ENCODE measurements around the gene TNFRSF17.

The TNFRSF17 gene

DNA sequence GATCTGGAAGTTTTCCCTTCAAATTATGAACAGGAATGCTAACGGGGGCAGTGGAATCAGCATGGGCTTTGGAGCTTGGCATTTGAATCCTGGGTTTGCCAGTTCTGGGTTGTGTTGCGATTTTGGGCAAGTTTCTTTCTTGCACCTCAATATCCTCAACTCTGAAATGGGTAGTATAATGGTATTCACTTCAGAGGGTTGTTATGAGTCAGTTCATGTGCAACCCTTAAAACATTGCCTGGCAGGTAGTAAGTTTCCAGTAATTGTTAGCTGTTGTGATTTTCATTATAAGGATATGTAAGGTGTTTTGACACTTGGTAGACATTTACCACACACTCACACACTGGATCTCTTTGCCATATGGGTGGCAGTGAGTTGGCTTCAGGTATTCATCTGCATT lies 44.9 kb downstream of the TNFRSF17 start:
- H3K4me3 ChIP-seq (ENCODE audit: low read depth, low read length) = no peak overlapping the region
- H3K9me3 ChIP-seq (ENCODE audit: control insufficient read depth, insufficient read depth, low read depth, low read length) = no peaks in the 10 kb centered on the region
- H3K27me3 ChIP-seq (ENCODE audit: control insufficient read depth, insufficient read depth, low read length) = no peaks in the 10 kb centered on the region
- H3K27ac ChIP-seq (ENCODE audit: low read depth, low read length) = no peak overlapping the region
- no peaks in the 10 kb centered on the region for H3K4me1 ChIP-seq (ENCODE audit: control insufficient read depth, insufficient read depth, low read length)
- no peaks in the 10 kb centered on the region for H3K36me3 ChIP-seq (ENCODE audit: control insufficient read depth, insufficient read depth, low read length)
- H3K9ac ChIP-seq (ENCODE audit: low read length) = no peak overlapping the region

DNA sequence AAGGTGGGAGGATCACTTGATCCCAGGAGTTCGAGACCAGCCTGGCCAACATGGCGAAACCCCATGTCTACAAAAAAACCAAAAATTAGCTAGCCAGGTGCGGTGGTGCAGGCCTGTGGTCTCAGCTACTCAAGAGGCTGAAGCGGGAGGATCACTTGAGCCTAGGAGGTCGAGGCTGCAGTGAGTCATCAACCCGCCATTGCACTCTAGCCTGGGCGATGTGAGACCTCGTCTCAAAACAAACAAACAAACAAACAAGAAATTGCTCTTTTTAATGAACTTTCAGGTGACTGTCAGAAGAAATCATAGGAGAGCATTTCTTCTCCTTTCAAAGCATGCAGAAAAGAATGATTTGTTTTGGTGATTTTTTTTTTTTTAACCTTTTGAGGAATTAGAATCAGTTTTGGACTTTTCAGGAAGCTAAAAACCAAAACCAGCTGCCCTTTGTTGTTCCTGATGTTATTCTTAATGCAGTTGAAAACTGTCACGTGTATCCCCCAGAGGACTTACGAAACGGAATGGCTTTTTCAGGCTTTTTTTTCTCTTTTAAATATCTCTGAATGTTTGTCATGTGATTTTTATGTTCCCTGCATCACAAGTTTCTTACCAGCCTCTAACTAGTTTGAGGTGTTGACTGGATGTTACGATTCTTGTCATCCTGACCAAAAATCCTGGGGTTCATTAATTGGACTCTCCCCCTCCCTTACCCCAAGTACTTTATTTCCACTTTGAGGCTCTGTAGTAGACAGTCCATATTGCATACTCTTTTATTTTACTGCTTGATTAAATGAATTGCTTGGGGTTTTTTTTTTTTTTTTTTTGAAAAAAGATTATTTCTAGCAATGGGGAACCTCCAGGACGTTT lies 45.6 kb downstream of the TNFRSF17 start:
- H3K9me3 ChIP-seq (ENCODE audit: control insufficient read depth, insufficient read depth, low read depth, low read length) = no peaks in the 10 kb centered on the region
- H3K4me1 ChIP-seq (ENCODE audit: control insufficient read depth, insufficient read depth, low read length) = no peaks in the 10 kb centered on the region
- no peak overlapping the region for H3K27ac ChIP-seq (ENCODE audit: low read depth, low read length)
- H3K36me3 ChIP-seq (ENCODE audit: control insufficient read depth, insufficient read depth, low read length) = no peaks in the 10 kb centered on the region
- H3K4me3 ChIP-seq (ENCODE audit: low read depth, low read length) = no peak overlapping the region
- no peak overlapping the region for H3K9ac ChIP-seq (ENCODE audit: low read length)
- H3K27me3 ChIP-seq (ENCODE audit: control insufficient read depth, insufficient read depth, low read length) = no peaks in the 10 kb centered on the region

DNA sequence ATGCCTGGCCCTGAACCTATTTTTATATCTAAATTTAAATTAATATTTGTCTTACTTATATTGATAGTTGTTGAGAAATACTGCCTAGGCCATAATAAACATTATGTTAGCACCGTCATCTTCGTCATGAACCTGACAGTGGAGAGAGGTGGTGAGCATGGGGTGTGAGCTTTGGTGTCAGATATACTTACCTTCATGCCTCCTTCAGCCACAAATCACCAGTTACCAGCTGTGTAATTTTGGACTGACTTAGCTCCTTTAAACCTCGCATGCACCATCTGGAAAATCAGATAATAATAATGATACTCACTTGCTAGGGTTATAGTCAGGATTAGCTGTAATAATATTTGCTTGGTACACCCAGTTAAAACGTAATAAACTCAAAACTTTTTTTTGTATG lies 46.6 kb downstream of the TNFRSF17 start:
- Histone ChIP-seq H3K4me1 (ENCODE audit: control insufficient read depth, insufficient read depth, low read length) (no peaks in the 10 kb centered on the region), H3K4me3 (ENCODE audit: low read depth, low read length) (no peak overlapping the region), H3K9me3 (ENCODE audit: control insufficient read depth, insufficient read depth, low read depth, low read length) (no peaks in the 10 kb centered on the region), H3K27ac (ENCODE audit: low read depth, low read length) (no peak overlapping the region), H3K27me3 (ENCODE audit: control insufficient read depth, insufficient read depth, low read length) (no peaks in the 10 kb centered on the region), H3K9ac (ENCODE audit: low read length) (no peak overlapping the region), H3K36me3 (ENCODE audit: control insufficient read depth, insufficient read depth, low read length) (no peaks in the 10 kb centered on the region)

DNA sequence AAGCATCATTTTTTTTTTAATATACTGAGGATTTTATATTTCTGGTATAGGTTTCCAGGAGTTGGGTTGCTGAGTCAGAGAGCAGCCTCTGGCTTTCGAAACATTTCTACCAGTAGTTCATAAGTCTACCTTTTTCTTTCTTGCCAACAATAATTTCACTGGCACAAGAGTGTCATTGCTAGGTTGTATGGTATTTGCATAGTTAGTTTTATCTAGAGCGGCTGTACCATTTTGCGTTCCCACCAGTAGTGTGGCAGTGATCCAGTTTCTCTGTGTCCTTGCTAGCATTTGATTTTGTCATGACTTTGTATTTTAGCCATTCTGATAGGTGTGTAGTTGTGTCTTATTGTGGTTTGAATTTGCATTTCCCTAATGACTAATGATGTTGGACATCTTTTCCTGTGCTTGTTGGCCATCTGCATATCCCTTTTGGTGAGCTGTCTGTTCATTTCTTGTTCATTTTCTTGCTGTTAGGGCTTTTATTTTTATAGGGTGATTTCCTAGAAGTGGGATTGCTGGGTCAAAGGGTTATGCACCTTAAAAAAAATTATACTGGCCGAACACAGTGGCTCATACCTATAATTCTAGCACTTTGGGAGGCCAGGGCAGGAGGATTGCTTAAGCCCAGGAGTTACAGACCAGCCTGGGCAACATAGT lies 51.4 kb downstream of the TNFRSF17 start:
- Histone ChIP-seq H3K4me3 (ENCODE audit: low read depth, low read length) (no peak overlapping the region), H3K27me3 (ENCODE audit: control insufficient read depth, insufficient read depth, low read length) (no peaks in the 10 kb centered on the region), H3K27ac (ENCODE audit: low read depth, low read length) (no peak overlapping the region), H3K9me3 (ENCODE audit: control insufficient read depth, insufficient read depth, low read depth, low read length) (no peaks in the 10 kb centered on the region), H3K36me3 (ENCODE audit: control insufficient read depth, insufficient read depth, low read length) (no peaks in the 10 kb centered on the region), H3K4me1 (ENCODE audit: control insufficient read depth, insufficient read depth, low read length) (no peaks in the 10 kb centered on the region), H3K9ac (ENCODE audit: low read length) (no peak overlapping the region)

DNA sequence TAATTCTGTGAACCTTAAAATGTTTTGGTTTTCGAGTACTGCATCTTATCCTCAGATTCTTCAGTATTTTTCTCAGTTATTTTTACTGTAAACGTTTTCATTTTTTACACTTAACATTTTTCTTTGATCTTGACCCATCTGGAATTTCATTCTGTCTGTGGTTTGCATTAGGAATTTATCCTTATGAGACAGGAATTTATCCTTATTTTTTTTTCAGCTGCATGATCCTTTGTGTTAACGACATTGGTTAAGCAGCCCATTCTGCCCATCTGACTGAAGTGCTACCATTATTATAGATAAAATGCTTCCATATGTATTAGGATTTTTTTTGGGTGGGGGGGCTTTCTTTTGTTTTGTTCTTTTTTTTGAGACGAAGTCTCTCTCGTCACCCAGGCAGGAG lies 52.5 kb downstream of the TNFRSF17 start:
- Histone ChIP-seq H3K9me3 (ENCODE audit: control insufficient read depth, insufficient read depth, low read depth, low read length) (no peaks in the 10 kb centered on the region), H3K27ac (ENCODE audit: low read depth, low read length) (no peak overlapping the region), H3K4me3 (ENCODE audit: low read depth, low read length) (no peak overlapping the region), H3K4me1 (ENCODE audit: control insufficient read depth, insufficient read depth, low read length) (no peaks in the 10 kb centered on the region), H3K27me3 (ENCODE audit: control insufficient read depth, insufficient read depth, low read length) (no peaks in the 10 kb centered on the region), H3K9ac (ENCODE audit: low read length) (no peak overlapping the region), H3K36me3 (ENCODE audit: control insufficient read depth, insufficient read depth, low read length) (no peaks in the 10 kb centered on the region)

Measured in HUES6 (cell line).